ENCODE results near the gene MARCKS.

The MARCKS gene

GRCh38 chr6:113856625-113857555, at the start of gene MARCKS:
Gene MARCKS, plus strand, starts transcription at chr6:113857345. Its CDS starts 401 bp downstream, at chr6:113857746.
- no peaks in the 10 kb centered on the region; the same call in 1 of the 2 replicates for H3K27me3 ChIP-seq (ENCODE audit: insufficient read depth, low read length)
- H3K9me2 ChIP-seq (ENCODE audit: low read depth, low read length) = no peaks in the 10 kb centered on the region
- peak within 1 kb of the TSS; percentile 54 for H3K4me3 ChIP-seq (ENCODE audit: low read depth, low read length, poor library complexity, severe bottlenecking)
- H3K9me3 ChIP-seq (ENCODE audit: low read length) = 0 out of 2 replicates have a peak, but pooled peaks cover 3% of the 10 kb centered on the region
- H3K27ac ChIP-seq (ENCODE audit: low read depth, low read length, poor library complexity, severe bottlenecking) = no peak within 1 kb of the TSS
- H3K79me2 ChIP-seq (ENCODE audit: insufficient read depth, low read length) = no peaks in the 10 kb centered on the region
- H2AFZ ChIP-seq (ENCODE audit: low read length) = no peak within 1 kb of the TSS
- H3K36me3 ChIP-seq (ENCODE audit: insufficient read depth, low read length) = no peaks in the 10 kb centered on the region
- 0 out of 2 replicates have a peak, but pooled peaks cover 3% of the 10 kb centered on the region for H3F3A ChIP-seq (ENCODE audit: insufficient read depth, low read length)
- peak within 1 kb of the TSS; percentile 75; the same call in 1 of the 2 replicates for H3K4me2 ChIP-seq (ENCODE audit: low read length)
- H3K4me1 ChIP-seq (ENCODE audit: insufficient read depth, low read length, severe bottlenecking) = peaks cover 32% of the 10 kb centered on the region
- no peak for TF ChIP-seq EZH2 (IDR thresholded peaks at IDR 0.05; ENCODE audit: borderline replicate concordance, low read length)
- TF ChIP-seq CTCF (IDR thresholded peaks at IDR 0.05; ENCODE audit: low read length) = no peak
- H4K20me1 ChIP-seq (ENCODE audit: insufficient read depth, low read length) = no peaks in the 10 kb centered on the region
- no peak within 1 kb of the TSS; the same call in 1 of the 2 replicates for H3K9ac ChIP-seq (ENCODE audit: low read length)

GRCh38 chr6:113809826-113810225, 47.3 kb upstream of the MARCKS start:
- Histone ChIP-seq H3K27me3 (ENCODE audit: insufficient read depth, low read length) (no peaks in the 10 kb centered on the region), H3K9me2 (ENCODE audit: low read depth, low read length) (no peaks in the 10 kb centered on the region), H3F3A (ENCODE audit: insufficient read depth, low read length) (peaks cover 5% of the 10 kb centered on the region; the same call in 1 of the 2 replicates), H3K4me2 (ENCODE audit: low read length) (peak overlapping the region; percentile 61), H2AFZ (ENCODE audit: low read length) (peak overlapping the region; percentile 71; the same call in 1 of the 2 replicates), H3K4me1 (ENCODE audit: insufficient read depth, low read length, severe bottlenecking) (peaks cover 57% of the 10 kb centered on the region), H3K79me2 (ENCODE audit: insufficient read depth, low read length) (no peaks in the 10 kb centered on the region), H3K27ac (ENCODE audit: low read depth, low read length, poor library complexity, severe bottlenecking) (peak overlapping the region; percentile 95), H3K4me3 (ENCODE audit: low read depth, low read length, poor library complexity, severe bottlenecking) (peak overlapping the region; percentile 29), H4K20me1 (ENCODE audit: insufficient read depth, low read length) (no peaks in the 10 kb centered on the region), H3K9me3 (ENCODE audit: low read length) (no peaks in the 10 kb centered on the region), H3K36me3 (ENCODE audit: insufficient read depth, low read length) (no peaks in the 10 kb centered on the region), H3K9ac (ENCODE audit: low read length) (peak overlapping the region; percentile 52; the same call in 1 of the 2 replicates)
- TF ChIP-seq EZH2 (IDR thresholded peaks at IDR 0.05; ENCODE audit: borderline replicate concordance, low read length) (no peak), CTCF (IDR thresholded peaks at IDR 0.05; ENCODE audit: low read length) (no peak)

- Histone ChIP-seq H3K79me2 (ENCODE audit: insufficient read depth, low read length) (no peaks in the 10 kb centered on the region), H3K4me3 (ENCODE audit: low read depth, low read length, poor library complexity, severe bottlenecking) (no peak overlapping the region), H3K4me1 (ENCODE audit: insufficient read depth, low read length, severe bottlenecking) (peaks cover 33% of the 10 kb centered on the region), H3K4me2 (ENCODE audit: low read length) (no peak overlapping the region), H2AFZ (ENCODE audit: low read length) (no peak overlapping the region), H3K36me3 (ENCODE audit: insufficient read depth, low read length) (no peaks in the 10 kb centered on the region), H3K9me2 (ENCODE audit: low read depth, low read length) (no peaks in the 10 kb centered on the region), H3K27me3 (ENCODE audit: insufficient read depth, low read length) (no peaks in the 10 kb centered on the region), H3K9me3 (ENCODE audit: low read length) (no peaks in the 10 kb centered on the region), H4K20me1 (ENCODE audit: insufficient read depth, low read length) (no peaks in the 10 kb centered on the region), H3F3A (ENCODE audit: insufficient read depth, low read length) (peaks cover 5% of the 10 kb centered on the region; the same call in 1 of the 2 replicates), H3K9ac (ENCODE audit: low read length) (no peak overlapping the region), H3K27ac (ENCODE audit: low read depth, low read length, poor library complexity, severe bottlenecking) (no peak overlapping the region)
- TF ChIP-seq CTCF (IDR thresholded peaks at IDR 0.05; ENCODE audit: low read length) (no peak), EZH2 (IDR thresholded peaks at IDR 0.05; ENCODE audit: borderline replicate concordance, low read length) (no peak)
These were observed 44.0 kb upstream of the MARCKS start for GRCh38 chr6:113813142-113813541.
